GM21723 (cell line): Measurements from ENCODE around the gene WSCD2.

Source experiments
- ATAC-seq: cut with Tn5 transposase; IDR thresholded peaks from one replicate; pipeline ENCODE4 v1.9.1; 2021; ENCODE audit warnings: mild to moderate bottlenecking, moderate library complexity; ENCODE audit not compliant: unreplicated experiment

Gene WSCD2

GRCh38 chr12:108231109-108231905 lies 102.2 kb downstream of the WSCD2 start:
- ATAC-seq, result no peak

- ATAC-seq, result no peak
Observed at GRCh38 chr12:108231909-108232434, 102.9 kb downstream of the WSCD2 start.

DNA sequence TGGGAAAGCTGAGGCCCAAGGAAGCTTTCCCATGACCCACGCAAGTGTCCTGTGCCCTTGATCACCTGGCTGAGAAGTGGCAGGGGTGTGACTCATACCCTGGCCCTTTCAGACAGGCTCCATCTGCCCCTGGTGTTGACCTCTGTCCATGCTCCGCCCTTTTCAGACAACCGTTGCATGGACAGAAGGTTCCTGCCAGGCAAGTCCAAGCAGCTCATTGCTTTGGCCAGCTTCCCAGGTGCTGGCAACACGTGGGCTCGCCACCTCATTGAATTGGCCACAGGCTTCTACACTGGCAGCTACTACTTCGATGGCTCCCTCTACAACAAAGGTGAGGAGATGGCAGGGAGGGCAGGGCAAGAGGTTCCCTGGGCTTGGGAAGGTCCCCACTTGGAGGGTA lies 103.5 kb downstream of the WSCD2 start:
- no peak for ATAC-seq

DNA sequence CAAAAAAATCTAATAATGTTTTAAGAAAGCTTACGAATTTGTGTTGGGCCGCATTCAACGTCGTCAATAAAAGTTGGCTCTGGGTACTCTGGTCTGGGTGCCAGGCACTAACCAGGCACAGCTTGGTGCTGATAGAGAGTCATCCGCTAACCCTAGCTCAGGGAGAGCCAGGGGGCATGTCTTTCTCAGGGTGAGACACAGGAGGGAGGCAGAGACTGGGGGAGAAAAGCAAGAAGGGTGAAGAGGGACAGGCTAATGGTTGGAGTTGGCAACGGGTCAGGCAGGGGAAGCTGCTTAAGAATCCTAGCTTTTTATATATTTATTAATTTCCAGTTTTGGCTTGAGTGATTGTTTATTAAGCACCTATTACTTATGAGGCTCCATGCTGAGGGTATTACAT lies 105.1 kb downstream of the WSCD2 start:
- no peak for ATAC-seq

DNA sequence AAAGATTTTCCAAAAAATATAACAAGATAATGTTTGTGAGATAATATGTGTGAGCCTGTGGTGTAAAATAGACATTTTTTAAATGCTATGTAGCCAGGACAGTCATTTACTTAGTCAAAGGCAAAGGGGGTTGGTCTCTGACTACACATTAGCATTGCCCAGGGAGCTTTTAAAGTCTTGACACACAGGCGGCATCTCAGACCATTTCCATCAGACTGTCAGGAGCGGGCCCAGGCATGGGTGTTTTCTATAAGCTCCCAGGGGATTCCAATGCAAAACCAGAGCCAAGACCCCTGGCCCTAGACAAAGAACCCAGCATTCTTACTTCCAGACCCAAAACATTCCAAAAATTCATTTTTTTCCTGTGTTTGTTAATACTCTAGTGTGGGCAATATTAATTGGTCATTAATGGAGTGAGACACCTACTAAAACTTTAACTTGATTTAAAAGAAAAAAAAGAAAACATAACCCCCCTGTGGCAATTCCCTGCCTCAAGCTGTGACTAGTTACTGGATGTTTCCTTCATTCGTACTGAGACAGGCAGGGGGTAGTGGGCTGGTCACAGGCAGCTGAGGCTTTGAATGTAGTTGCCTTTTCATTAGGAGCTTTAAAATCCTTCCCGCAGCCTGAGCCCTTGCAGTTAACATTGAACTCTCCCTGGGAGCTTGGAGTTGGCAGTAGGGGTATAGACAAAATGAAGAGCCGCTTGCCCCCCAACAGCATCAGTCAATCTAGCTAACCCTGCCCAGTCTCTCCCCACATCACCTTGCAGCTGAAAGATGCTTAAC lies 106.3 kb downstream of the WSCD2 start:
- ATAC-seq, result no peak

- ATAC-seq, result no peak
Observed at GRCh38 chr12:108235985-108236263, 106.8 kb downstream of the WSCD2 start.

GRCh38 chr12:108236366-108236765 lies 107.3 kb downstream of the WSCD2 start:
- no peak for ATAC-seq

DNA sequence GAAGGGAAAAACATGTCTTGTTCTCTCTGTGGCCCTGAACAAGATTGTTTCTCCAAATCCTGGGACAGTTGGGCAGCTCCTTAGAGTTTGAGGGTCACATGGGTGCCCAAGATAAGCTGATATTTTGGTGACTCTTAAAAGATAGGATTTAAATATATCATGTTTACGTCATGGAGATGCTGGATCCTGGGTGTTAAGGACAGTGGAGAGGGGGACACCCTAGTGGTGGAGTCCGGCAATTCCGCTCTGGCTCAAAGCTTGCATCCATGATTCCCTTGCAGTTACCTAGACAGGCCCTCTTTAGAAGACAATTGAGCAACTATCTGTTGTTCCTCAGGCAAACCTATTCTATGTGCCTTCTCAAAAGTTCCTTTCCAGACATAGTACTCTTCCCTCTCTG lies 108.2 kb downstream of the WSCD2 start:
- ATAC-seq, result no peak

DNA sequence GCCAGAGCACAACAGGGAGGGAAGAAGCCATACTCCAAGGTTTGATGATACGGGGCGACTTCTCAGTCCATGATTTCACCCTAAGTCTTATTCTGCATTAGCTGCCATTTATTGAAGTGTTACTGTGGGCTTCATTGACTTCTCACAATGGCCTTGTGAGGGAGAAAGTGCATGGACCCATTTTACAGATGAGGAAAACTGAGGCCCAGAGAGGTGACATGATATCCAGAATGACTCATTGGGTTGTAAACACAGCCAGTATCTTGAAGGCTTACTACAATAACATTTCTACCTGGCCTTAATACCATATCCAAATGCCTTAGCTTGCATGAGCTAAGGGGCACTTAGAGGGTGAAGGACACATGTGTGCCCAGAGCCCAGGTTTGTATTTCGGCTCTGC lies 109.4 kb downstream of the WSCD2 start:
- ATAC-seq, result no peak

GRCh38 chr12:108239378-108239777 lies 110.3 kb downstream of the WSCD2 start:
- no peak for ATAC-seq

DNA sequence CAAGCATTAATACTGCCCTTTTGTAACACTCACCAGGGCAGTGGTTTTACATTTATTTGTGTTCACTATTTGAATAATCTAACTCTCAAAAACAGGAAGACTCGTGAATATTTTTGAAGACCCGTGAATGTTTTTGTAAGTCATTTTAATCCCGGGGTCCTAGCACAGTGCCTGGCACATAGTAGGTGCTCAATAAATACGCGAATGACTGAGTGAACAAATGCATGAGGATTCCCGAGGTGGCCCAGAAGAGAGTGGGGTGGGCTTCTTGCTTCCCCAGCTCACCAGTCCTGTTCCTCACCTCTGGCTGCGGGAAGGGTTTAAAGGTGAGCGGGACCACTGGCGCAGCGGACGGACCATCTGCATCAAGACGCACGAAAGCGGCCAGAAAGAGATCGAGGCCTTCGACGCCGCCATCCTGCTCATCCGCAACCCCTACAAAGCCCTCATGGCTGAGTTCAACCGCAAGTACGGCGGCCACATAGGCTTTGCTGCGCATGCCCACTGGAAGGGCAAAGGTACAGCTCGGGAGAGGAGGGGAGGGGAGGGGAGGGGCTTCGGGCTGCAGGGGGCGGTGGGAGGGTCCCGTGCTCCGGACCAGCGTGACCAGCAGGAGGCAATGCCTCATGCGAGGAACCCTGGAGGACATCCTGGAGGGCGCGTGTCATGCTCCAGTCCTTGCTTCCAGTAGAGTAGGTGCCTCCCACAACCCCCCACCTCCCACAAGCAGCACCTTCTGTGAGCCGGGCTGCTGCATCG lies 111.1 kb downstream of the WSCD2 start:
- ATAC-seq, result no peak

DNA sequence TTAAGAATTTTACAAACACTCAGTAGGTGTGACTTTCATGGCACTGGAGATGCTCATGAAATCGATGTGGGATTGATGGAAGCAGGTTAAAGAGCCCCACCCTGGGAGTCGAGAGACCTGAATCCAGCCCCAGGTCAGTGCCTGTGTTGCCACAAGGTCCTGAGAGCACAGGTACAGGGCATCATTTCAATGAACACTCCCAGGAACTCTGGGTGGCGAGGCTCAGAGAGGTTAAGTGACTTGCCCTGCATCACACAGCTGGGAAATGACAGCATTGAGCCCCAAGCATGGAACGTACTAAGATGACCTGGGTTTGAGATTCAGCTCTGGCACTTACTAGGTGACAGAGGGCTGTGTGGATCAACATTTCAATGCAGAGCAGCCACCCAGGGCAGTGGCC lies 111.8 kb downstream of the WSCD2 start:
- ATAC-seq, result no peak

- no peak for ATAC-seq
Observed at GRCh38 chr12:108241986-108242703, 113.1 kb downstream of the WSCD2 start.

DNA sequence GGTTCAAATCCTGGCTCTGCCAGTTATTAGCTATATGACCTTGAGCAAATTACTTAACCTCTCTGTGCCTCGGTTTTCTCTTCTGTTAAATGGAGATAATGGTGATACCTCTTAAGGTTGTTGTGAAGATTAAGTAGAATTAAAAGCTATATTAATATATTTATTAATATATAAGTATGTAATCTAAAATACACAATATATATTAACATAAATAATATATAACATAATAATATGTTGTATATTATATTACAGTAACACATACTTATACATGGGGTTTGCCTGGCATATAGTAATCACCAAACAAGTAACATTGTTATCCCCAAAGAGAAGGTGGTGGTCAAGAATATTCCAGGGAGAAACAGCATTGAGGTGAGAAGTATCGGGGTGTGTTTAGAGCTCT lies 118.0 kb downstream of the WSCD2 start:
- no peak for ATAC-seq

- ATAC-seq, result no peak
Observed at GRCh38 chr12:108248011-108248410, 118.9 kb downstream of the WSCD2 start.

DNA sequence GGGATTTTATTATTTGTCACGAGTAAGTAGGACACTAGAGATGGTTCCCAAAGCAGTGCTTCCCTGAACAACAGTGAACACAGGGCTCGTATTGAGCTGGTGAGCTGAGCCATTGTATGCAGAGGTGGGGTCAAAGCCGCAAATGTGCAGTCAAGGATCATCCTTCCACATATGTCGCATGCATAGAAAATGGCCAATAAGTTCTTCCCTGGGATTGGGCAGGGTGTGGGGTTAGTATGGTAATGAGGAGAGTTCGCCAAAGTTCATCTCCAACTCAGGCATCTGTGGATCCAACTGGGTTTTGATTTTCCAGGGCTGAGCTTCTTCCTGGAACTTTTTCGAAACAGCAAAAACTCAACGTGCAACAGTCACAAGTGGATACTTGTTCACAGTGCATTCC lies 123.4 kb downstream of the WSCD2 start:
- ATAC-seq, result no peak

DNA sequence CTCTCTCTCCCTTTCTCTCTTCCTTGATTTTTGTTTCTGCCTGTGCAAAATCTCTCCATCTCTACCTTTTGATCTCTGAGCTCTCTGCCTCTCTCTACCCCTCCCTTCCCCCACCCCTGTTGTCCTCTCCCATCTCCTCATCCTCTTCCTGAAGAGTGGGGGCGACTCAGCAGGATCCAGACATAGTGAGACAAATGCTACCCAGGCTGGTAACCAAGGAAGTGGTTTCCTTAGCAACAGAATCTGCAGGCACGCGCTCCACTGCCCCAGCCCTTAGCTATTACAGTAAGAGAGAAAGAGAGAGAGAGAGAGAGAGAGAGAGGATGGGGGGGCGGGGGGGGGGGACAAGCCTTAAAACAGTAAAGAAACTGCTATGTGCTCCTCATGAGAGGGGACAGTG lies 124.5 kb downstream of the WSCD2 start:
- no peak for ATAC-seq

DNA sequence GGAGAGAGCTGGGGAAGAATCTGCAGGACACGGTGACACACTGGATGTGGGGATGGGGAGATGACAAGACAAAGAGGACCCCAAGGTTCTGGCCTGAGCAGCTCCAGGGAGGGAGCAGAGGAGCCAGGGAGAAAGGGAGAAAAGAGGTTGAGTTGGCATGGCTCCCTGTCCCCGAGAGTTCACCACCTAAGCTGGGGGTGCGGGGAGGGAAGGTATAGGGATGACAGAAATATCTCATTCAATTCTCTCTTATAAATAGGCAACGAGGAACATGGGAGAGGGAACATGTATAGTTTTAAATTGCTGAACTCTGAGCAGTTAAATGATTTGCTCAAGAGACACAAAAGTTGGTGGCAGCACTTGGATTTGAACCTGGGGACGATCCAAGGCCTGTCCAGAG lies 124.9 kb downstream of the WSCD2 start:
- ATAC-seq, result no peak

DNA sequence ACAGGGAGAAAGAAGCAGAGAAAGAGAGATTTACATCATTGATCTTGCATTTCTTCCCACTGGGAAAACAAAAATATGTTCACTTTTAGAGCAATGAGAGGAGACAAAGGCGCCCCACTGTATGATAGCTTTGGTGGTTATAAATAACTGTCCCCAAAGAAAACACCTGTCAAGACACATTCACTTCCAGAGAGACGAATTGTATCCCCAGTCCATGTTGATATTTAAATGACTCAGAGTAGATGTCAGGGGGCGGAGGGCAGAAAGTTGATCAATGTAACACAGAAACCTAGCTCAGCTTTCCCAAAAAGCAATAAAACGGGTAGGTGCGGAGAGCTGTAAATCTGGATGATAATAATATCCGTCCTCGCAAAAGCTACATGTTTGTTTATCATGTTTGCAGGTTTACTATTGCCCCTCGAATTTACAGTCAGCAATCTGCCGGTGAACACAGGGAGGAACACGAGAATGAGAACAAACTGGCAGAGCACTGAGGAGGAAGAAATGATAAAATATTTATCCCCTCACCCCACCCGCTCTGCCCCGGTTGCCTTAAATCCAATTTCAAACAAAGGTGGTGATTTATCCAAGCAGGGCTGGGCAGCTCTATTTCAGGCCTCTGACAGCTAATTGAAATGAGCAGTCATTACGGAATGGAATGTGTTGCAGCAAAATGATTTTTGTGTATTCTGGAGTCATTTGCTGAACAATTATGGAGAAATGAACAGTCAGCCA lies 125.6 kb downstream of the WSCD2 start:
- no peak for ATAC-seq

DNA sequence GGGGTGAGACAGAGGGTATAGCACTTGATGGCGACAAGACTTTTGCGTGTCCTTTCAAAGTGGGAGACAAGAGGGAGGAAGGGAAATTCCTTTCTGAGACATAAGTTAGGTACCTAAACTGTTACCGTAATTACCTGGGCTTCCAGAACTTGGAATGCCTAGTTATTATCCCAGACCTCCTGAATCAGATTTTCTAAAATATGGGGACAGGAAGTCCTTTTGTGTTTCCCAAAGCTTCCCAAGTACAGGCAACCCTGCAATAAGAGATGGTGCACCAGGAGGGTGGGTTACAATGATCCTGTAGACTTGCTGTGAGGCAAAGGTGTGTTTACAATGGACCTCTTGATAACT lies 126.1 kb downstream of the WSCD2 start:
- ATAC-seq, result no peak
